NB4 (cell line): Measurements from ENCODE around the gene EXD1.

Experiments
- MYC ChIP-seq: IDR thresholded peaks from 2 replicates; pipeline ENCODE4 v1.6.1; 2011; ENCODE audit warnings: low read depth, low read length
- POLR2A ChIP-seq: IDR thresholded peaks from 2 replicates; pipeline ENCODE4 v1.6.1; 2011; ENCODE audit warnings: mild to moderate bottlenecking; ENCODE audit not compliant: insufficient read length; ENCODE audit errors: extremely low read depth
- TF ChIP-seq, protein P1 (sequence below): IDR thresholded peaks from one replicate; pipeline ENCODE4 v1.5.1; 2012; ENCODE audit warnings: low read depth, low read length

DNA sequence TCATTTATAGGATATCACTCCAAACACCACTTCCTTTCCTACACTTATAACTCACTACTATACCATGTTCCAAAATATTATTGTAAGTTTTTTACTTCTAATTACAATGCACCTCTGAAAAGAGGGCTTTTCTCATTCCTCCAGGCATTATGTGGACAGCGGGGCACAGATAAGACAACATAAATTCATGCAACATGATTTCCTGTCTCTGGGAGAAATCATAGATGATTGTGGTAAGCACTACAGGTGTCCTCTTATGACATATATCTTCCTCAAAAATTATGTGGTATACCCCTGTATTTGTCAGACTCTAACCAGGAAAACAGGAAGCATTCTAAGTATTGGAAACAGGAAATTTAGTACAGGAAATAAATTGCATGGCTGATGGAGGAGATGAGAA, 68.8 kb downstream of the EXD1 start:
- TF ChIP-seq, protein P1, sequence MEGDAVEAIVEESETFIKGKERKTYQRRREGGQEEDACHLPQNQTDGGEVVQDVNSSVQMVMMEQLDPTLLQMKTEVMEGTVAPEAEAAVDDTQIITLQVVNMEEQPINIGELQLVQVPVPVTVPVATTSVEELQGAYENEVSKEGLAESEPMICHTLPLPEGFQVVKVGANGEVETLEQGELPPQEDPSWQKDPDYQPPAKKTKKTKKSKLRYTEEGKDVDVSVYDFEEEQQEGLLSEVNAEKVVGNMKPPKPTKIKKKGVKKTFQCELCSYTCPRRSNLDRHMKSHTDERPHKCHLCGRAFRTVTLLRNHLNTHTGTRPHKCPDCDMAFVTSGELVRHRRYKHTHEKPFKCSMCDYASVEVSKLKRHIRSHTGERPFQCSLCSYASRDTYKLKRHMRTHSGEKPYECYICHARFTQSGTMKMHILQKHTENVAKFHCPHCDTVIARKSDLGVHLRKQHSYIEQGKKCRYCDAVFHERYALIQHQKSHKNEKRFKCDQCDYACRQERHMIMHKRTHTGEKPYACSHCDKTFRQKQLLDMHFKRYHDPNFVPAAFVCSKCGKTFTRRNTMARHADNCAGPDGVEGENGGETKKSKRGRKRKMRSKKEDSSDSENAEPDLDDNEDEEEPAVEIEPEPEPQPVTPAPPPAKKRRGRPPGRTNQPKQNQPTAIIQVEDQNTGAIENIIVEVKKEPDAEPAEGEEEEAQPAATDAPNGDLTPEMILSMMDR = no peak
- TF ChIP-seq POLR2A (no peak), MYC (no peak)
